Endothelial cell of umbilical vein (primary cell): ENCODE results near the gene OGFOD2. TPM values are rescaled to one million over a fixed set of nuclear protein-coding genes. Genes with fewer than 3 reads are reported as not detected.

Experiments
- BruUV-seq: library from RNA; stranded (reverse); fragments of 400-500 nt; replicated peaks from 2 replicates; lab custom pipeline; 2021; lab: Mats Ljungman, UMichigan
- CTCF ChIA-PET: fragments of 300-600, 350-600 bp; sonication (Branson Sonifier 250); formaldehyde crosslinking; loops from one replicate; lab custom pipeline; 2021; ENCODE audit warnings: antibody characterized with exemption, inconsistent platforms; lab: Charles Lee
- POLR2A ChIA-PET: fragments of 300-600, 350-600 bp; sonication (Branson Sonifier 250); formaldehyde crosslinking; loops from one replicate; lab custom pipeline; 2021; ENCODE audit warnings: antibody characterized with exemption, inconsistent platforms; lab: Charles Lee
- DNase-seq: peaks from one replicate; pipeline ENCODE4 v3.0.0-alpha.2; 2011; ENCODE audit warnings: low read depth, low spot score
- FAIRE-seq: peaks from 2 replicates; lab custom pipeline; 2011; peaks lifted over from hg19 to GRCh38; lab: Jason Lieb, UNC
- H2AFZ ChIP-seq: 2 replicates; pipeline ENCODE4 v1.6.0; 2012; ENCODE audit warnings: low read depth, low read length, control low read depth, inconsistent platforms
- H3K27ac ChIP-seq: 2 replicates; pipeline ENCODE4 v1.5.1; 2011; ENCODE audit warnings: low read depth, mild to moderate bottlenecking, control low read depth, low read length, moderate library complexity; ENCODE audit not compliant: insufficient read depth
- H3K27me3 ChIP-seq, 2 experiments: 2 replicates each; pipeline versions ENCODE4 v1.6.0 to v1.6.1; 2011; ENCODE audit warnings: low read length in 2 of 2, mixed read lengths in 1 of 2; ENCODE audit not compliant: control insufficient read depth in 2 of 2, insufficient read depth in 2 of 2
- H3K36me3 ChIP-seq, 2 experiments: 2 replicates in 1 of 2; 3 replicates in 1 of 2; pipeline ENCODE4 v1.5.1; 2011; ENCODE audit warnings: low read length in 2 of 2, mild to moderate bottlenecking in 1 of 2, moderate library complexity in 1 of 2; ENCODE audit not compliant: control insufficient read depth in 2 of 2, insufficient read depth in 2 of 2; ENCODE audit errors: extremely low read depth in 1 of 2
- H3K4me1 ChIP-seq: 3 replicates; pipeline ENCODE4 v1.5.1; 2011; ENCODE audit warnings: mild to moderate bottlenecking, low read length; ENCODE audit not compliant: control insufficient read depth, insufficient read depth; ENCODE audit errors: extremely low read depth
- H3K4me2 ChIP-seq: 2 replicates; pipeline ENCODE4 v1.6.1; 2011; ENCODE audit warnings: low read length, control low read depth, mixed read lengths; ENCODE audit not compliant: insufficient read depth
- H3K4me3 ChIP-seq, 3 experiments: fragments of 200-600 bp in 1 of 3; sonication (generic), shearing (Covaris generic) in 1 of 3; replicated peaks in 1 of 3; 2 replicates each; pipeline ENCODE4 v1.5.1; 2011 to 2016; ENCODE audit warnings: control low read depth in 3 of 3, low read length in 3 of 3, mild to moderate bottlenecking in 2 of 3, inconsistent platforms in 1 of 3, low read depth in 1 of 3, moderate library complexity in 1 of 3; ENCODE audit not compliant: insufficient read depth in 1 of 3
- H3K79me2 ChIP-seq: 2 replicates; pipeline ENCODE4 v1.6.0; 2012; ENCODE audit warnings: low read length, inconsistent platforms; ENCODE audit not compliant: control insufficient read depth, insufficient read depth
- H3K9ac ChIP-seq: replicated peaks from 2 replicates; pipeline ENCODE3; 2011; ENCODE audit warnings: low read length, control low read depth; ENCODE audit not compliant: insufficient read depth; ENCODE audit errors: extremely low read depth
- H3K9me1 ChIP-seq: replicated peaks from 3 replicates; pipeline ENCODE4 v1.6.0; 2011; ENCODE audit warnings: mild to moderate bottlenecking, low read length; ENCODE audit not compliant: control insufficient read depth, insufficient read depth; ENCODE audit errors: extremely low read depth
- H3K9me3 ChIP-seq: replicated peaks from 2 replicates; pipeline ENCODE4 v1.5.1; 2012; ENCODE audit warnings: low read length, inconsistent platforms; ENCODE audit not compliant: control insufficient read depth, insufficient read depth
- H4K20me1 ChIP-seq: replicated peaks from 2 replicates; pipeline ENCODE3; 2011; ENCODE audit warnings: mild to moderate bottlenecking, low read length; ENCODE audit not compliant: control insufficient read depth, insufficient read depth; ENCODE audit errors: extremely low read depth
- CTCF ChIP-seq, 2 donors: IDR thresholded peaks; 1 replicate in 1 of 2; 2 replicates in 1 of 2; pipeline ENCODE4 v1.5.1; 2011; ENCODE audit warnings: low read length in 2 of 2, mild to moderate bottlenecking in 2 of 2, moderate library complexity in 2 of 2, control low read depth in 1 of 2, inconsistent platforms in 1 of 2, low read depth in 1 of 2; ENCODE audit not compliant: insufficient read depth in 1 of 2; ENCODE audit errors: extremely low read depth in 1 of 2
- FOS ChIP-seq: IDR thresholded peaks from 2 replicates; pipeline ENCODE4 v1.6.1; 2011; ENCODE audit warnings: mild to moderate bottlenecking, low read length, moderate library complexity, borderline replicate concordance; ENCODE audit not compliant: insufficient read depth
- MYC ChIP-seq: IDR thresholded peaks from one replicate; pipeline ENCODE4 v1.6.1; 2011; ENCODE audit warnings: mild to moderate bottlenecking, low read depth, low read length
- POLR2A ChIP-seq: IDR thresholded peaks from 2 replicates; pipeline ENCODE4 v1.6.1; 2012; ENCODE audit warnings: low read depth, mild to moderate bottlenecking, control low read depth, low read length
- POLR2AphosphoS5 ChIP-seq: IDR thresholded peaks from 2 replicates; pipeline ENCODE4 v1.6.1; 2012; ENCODE audit warnings: low read depth, mild to moderate bottlenecking, control low read depth, low read length, moderate library complexity; ENCODE audit not compliant: insufficient read depth
- dilution Hi-C: fragments of 300-500 bp; cut with MboI; formaldehyde crosslinking; loops from one replicate; pipeline ENCODE4 v1.15.0; 2019; ENCODE audit warnings: low sequenced_read_pairs; ENCODE audit not compliant: extremely low pct_ligation_motif_present
- intact Hi-C: fragments of 100-400 bp; cut with micrococcal nuclease; formaldehyde crosslinking; loops from one replicate; pipeline ENCODE4 v1.10.0; 2022
- polyA plus RNA-seq, 4 experiments: library from polyadenylated mRNA; depleted of rRNA in 3 of 4; stranded (reverse) in 3 of 4; unstranded in 1 of 4; fragments of >200 nt; gene quantifications; 2 replicates each; pipeline versions ENCODE4 v1.2.1 to v1.2.3, GENCODE V29; 2011 to 2012; ENCODE audit warnings: missing spikeins in 1 of 4
- total RNA-seq: library from RNA; stranded (reverse); gene quantifications from 2 replicates; pipeline ENCODE4 v1.2.3, GENCODE V29; 2021

OGFOD2 gene
- total and polyA plus RNA-seq, 2 donors (not counting 3 experiments of a cell fraction or from before 2014, with no cell fraction given): 16.8 to 24.1 TPM

GRCh38 chr12:122961531-122962329 is 13.3 kb upstream of the OGFOD2 start:
- no peaks in the 10 kb centered on the region for H3K27me3 ChIP-seq

GRCh38 chr12:122963941-122964265 is 11.1 kb upstream of the OGFOD2 start:
- Histone ChIP-seq H3K9me1 (no peaks in the 10 kb centered on the region), H3K9me3 (no peaks in the 10 kb centered on the region), H3K27ac (no peak overlapping the region), H3K27me3 (no peaks in the 10 kb centered on the region), H2AFZ (no peak overlapping the region), H3K79me2 (no peaks in the 10 kb centered on the region), H3K4me3 (no peak overlapping the region), H3K9ac (no peak overlapping the region), H4K20me1 (no peaks in the 10 kb centered on the region), H3K4me1 (peaks cover 6% of the 10 kb centered on the region), H3K4me2 (no peak overlapping the region), H3K36me3 (peaks cover 0 to 2% of the 10 kb centered on the region in 2 experiments)
- intact Hi-C loops: no loop called here
- no peak for DNase-seq
- no peak for FAIRE-seq
- BruUV-seq: no TSS peak
- ChIA-PET POLR2A (no interaction called here), CTCF (interaction anchor here (0.7 to 1.1 kb wide), 3 partner anchors 9 to 274 kb away, joined by 3 to 4 read pairs (median 4); no protein-coding TSS in a partner anchor)
- dilution Hi-C loops: no loop called here
- TF ChIP-seq CTCF (IDR thresholded peaks at IDR 0.05; ENCODE audit: extremely low read depth in 1 of 2, insufficient read depth in 1 of 2, low read depth in 1 of 2, low read length in 2 of 2) (no peak), POLR2AphosphoS5 (no peak), POLR2A (no peak), MYC (no peak)

More at GRCh38 chr12:122961531-122962329, 13.3 kb upstream of the OGFOD2 start:
- Histone ChIP-seq H3K79me2 (no peaks in the 10 kb centered on the region), H3K9me1 (no peaks in the 10 kb centered on the region), H3K27ac (no peak overlapping the region), H3K9ac (no peak overlapping the region), H3K4me2 (no peak overlapping the region), H3K36me3 (peaks cover 0 to 2% of the 10 kb centered on the region in 2 experiments), H3K9me3 (no peaks in the 10 kb centered on the region), H4K20me1 (no peaks in the 10 kb centered on the region), H3K4me3 (no peak overlapping the region), H2AFZ (no peak overlapping the region), H3K4me1 (peaks cover 18% of the 10 kb centered on the region)
- TF ChIP-seq POLR2A: no peak
- no peak for TF ChIP-seq FOS
- dilution Hi-C loops (no loop called here), intact Hi-C loops (no loop called here)
- BruUV-seq: no TSS peak
- FAIRE-seq: no peak
- ChIA-PET CTCF (no interaction called here), POLR2A (no interaction called here)
- peak; percentile 43 for DNase-seq
